K562 (cell line): Measurements from ENCODE around the gene MAN1B1. TPM values are rescaled to one million over a fixed set of nuclear protein-coding genes. Genes with fewer than 3 reads are reported as not detected.

Source experiments
- ATF7 ChIP-seq: fragments of 450-650 bp; IDR thresholded peaks from 2 replicates; pipeline ENCODE4 v1.7.1; 2014; ENCODE audit warnings: mild to moderate bottlenecking, moderate library complexity
- CHD4 ChIP-seq: fragments of 200-600 bp; sonication (generic); IDR thresholded peaks from 3 replicates; pipeline ENCODE4 v1.6.1; 2012; ENCODE audit warnings: low read depth, mild to moderate bottlenecking, mixed read lengths, low read length, inconsistent platforms; ENCODE audit not compliant: insufficient read depth, insufficient replicate concordance, poor library complexity, severe bottlenecking
- EHMT2 ChIP-seq: fragments of 450-650 bp; IDR thresholded peaks from 2 replicates; pipeline ENCODE4 v1.6.1; 2018; ENCODE audit warnings: antibody characterized with exemption
- HDAC3 ChIP-seq: fragments of 450-650 bp; IDR thresholded peaks from 2 replicates; pipeline ENCODE4 v1.6.1; 2018; ENCODE audit warnings: borderline replicate concordance, mild to moderate bottlenecking, moderate library complexity; ENCODE audit not compliant: partially characterized antibody
- MAZ ChIP-seq, 2 experiments: fragments of 450-650 bp in 1 of 2; sonication (generic) in 1 of 2; formaldehyde crosslinking; IDR thresholded peaks in 1 of 2; conservative IDR thresholded peaks in 1 of 2; 2 replicates each; pipeline versions ENCODE4 v1.4.0 to v1.5.0; 2020; ENCODE audit warnings: mild to moderate bottlenecking in 1 of 2, missing genetic modification reagents in 1 of 2
- MIER1 ChIP-seq: fragments of 450-650 bp; IDR thresholded peaks from 2 replicates; pipeline ENCODE4 v1.6.1; 2016; ENCODE audit warnings: antibody characterized with exemption, mild to moderate bottlenecking, low read depth
- MTA3 ChIP-seq: fragments of 450-650 bp; formaldehyde crosslinking; IDR thresholded peaks from 2 replicates; pipeline ENCODE4 v1.6.1; 2017; ENCODE audit warnings: mild to moderate bottlenecking, borderline replicate concordance
- NFIC ChIP-seq: fragments of 450-650 bp; IDR thresholded peaks from 2 replicates; pipeline ENCODE4 v1.6.1; 2017; ENCODE audit warnings: mild to moderate bottlenecking, inconsistent platforms
- RB1 ChIP-seq: fragments of 450-650 bp; IDR thresholded peaks from 2 replicates; pipeline ENCODE4 v1.6.1; 2017; ENCODE audit warnings: low read depth, mild to moderate bottlenecking
- SIN3A ChIP-seq, 2 experiments: fragments of 150-350 bp in 1 of 2; IDR thresholded peaks; 2 replicates each; pipeline ENCODE4 v1.6.1; 2011 to 2016; ENCODE audit warnings: borderline replicate concordance in 2 of 2, low read depth in 2 of 2, low read length in 2 of 2, mild to moderate bottlenecking in 2 of 2, moderate library complexity in 2 of 2; ENCODE audit not compliant: control insufficient read depth in 1 of 2
- YY1 ChIP-seq, 3 experiments: IDR thresholded peaks; 2 replicates each; pipeline ENCODE4 v1.6.1; 2011; ENCODE audit warnings: low read length in 2 of 3, mild to moderate bottlenecking in 2 of 3, moderate library complexity in 2 of 3, borderline replicate concordance in 1 of 3, control low read depth in 1 of 3, low read depth in 1 of 3; ENCODE audit not compliant: insufficient read depth in 3 of 3, insufficient replicate concordance in 2 of 3, control insufficient read depth in 1 of 3, insufficient read length in 1 of 3; ENCODE audit errors: extremely low read depth in 1 of 3
- ZNF140 ChIP-seq: fragments of 250-450 bp; sonication (Bioruptor Pico); IDR thresholded peaks from 2 replicates; pipeline ENCODE4 v1.8.0; 2021; ENCODE audit warnings: moderate library complexity, mild to moderate bottlenecking, inconsistent platforms
- ZNF23 ChIP-seq: fragments of 250-450 bp; sonication (Bioruptor Pico); IDR thresholded peaks from 2 replicates; pipeline ENCODE4 v1.4.0; 2020; ENCODE audit warnings: mild to moderate bottlenecking
- ZNF431 ChIP-seq: sonication (generic); formaldehyde crosslinking; IDR thresholded peaks from 2 replicates; pipeline ENCODE4 v1.8.0; 2022; ENCODE audit warnings: mild to moderate bottlenecking, missing genetic modification reagents
- polyA plus RNA-seq, 8 experiments: library from polyadenylated mRNA; depleted of rRNA in 4 of 8; stranded (reverse) in 5 of 8; unstranded in 3 of 8; fragments of >200 nt; fragmentation: Nextera tagmentation in 2 of 8; fragmentation: Illumina TruSeq in 1 of 8; extraction: Ambion mirVana in 2 of 8; extraction: Trizol in 1 of 8; gene quantifications; 2 replicates each; pipeline versions ENCODE4 v1.2.1 to v1.2.3, GENCODE V29; 2011 to 2014; ENCODE audit warnings: inconsistent platforms in 1 of 8, missing spikeins in 1 of 8
- total RNA-seq, 7 experiments: library from RNA; depleted of rRNA in 6 of 7; stranded (reverse); fragments of >200 nt in 6 of 7; fragmentation: Illumina TruSeq in 2 of 7; extraction: Trizol in 2 of 7; gene quantifications; 2 replicates each; pipeline versions ENCODE4 v1.2.1 to v1.2.3, GENCODE V29; 2011 to 2021; ENCODE audit warnings: low replicate concordance in 1 of 7
- TF ChIP-seq, protein P1 (sequence below): sonication (generic); formaldehyde crosslinking; IDR thresholded peaks from 2 replicates; pipeline ENCODE4 v1.8.1; 2023; ENCODE audit warnings: mild to moderate bottlenecking, missing genetic modification reagents
- TF ChIP-seq, protein P2 (sequence below): sonication (generic); formaldehyde crosslinking; IDR thresholded peaks from 2 replicates; pipeline ENCODE4 v1.8.0; 2022; ENCODE audit warnings: mild to moderate bottlenecking, low read depth, missing genetic modification reagents
- TF ChIP-seq, protein P3 (sequence below): sonication (generic); formaldehyde crosslinking; IDR thresholded peaks from 2 replicates; pipeline ENCODE4 v1.8.0; 2022; ENCODE audit warnings: missing genetic modification reagents, mild to moderate bottlenecking, moderate library complexity, borderline replicate concordance
- TF ChIP-seq, protein P4 (sequence below): sonication (generic); formaldehyde crosslinking; IDR thresholded peaks from 2 replicates; pipeline ENCODE4 v1.8.1; 2023; ENCODE audit warnings: mild to moderate bottlenecking, missing genetic modification reagents

Gene MAN1B1
- total and polyA plus RNA-seq, 9 of the 15 experiments (the other 6 are each of a cell fraction or from before 2014, with no cell fraction given): 0.55 to 36.6 (median 27.3) TPM

DNA sequence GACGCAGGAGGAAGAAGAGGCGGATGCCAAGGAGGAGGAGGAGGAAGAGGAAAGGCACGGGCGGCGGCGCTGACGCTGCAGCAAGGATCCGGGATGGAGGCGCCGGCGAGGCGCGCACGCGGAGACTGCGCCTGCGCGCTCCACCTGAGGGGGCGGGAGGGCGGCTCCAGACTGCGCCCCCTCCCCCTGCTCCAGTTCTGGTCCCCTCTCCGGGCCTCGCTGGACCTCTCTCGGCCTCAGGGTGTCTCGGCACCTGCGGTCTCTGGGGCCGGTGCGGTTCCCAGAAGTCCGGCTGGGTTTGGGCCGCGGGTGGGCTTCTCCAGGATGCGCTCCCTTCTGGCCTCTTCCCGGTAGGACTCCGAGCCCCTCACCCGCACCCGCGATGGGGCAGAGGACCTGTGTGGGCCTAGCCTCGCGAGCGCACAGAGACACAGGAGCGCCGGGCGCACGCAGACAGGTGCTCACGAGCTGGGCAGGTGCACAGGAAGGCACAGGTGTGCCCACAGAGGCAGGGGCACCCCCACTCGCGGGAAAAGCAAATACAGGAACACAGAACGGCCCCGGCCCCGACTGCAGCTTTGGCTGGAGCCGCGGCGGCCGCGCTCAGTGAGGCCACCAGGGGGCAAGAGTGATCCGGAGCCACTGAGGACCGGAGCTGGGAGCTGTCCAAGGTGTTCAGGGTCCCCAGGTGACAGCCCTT, 40.5 kb upstream of the MAN1B1 start, which contains the start of gene NPDC1 (continued):
- TF ChIP-seq RB1 (0 out of 2 replicates have a peak, but pooled peaks have one; percentile 29), ZNF140 (no peak), HDAC3 (no peak), SIN3A (IDR thresholded peaks at IDR 0.05; ENCODE audit: borderline replicate concordance in 2 of 2, control insufficient read depth in 1 of 2, low read depth in 2 of 2, low read length in 2 of 2) (peak; percentile 56 to 87; a peak in 2 of 4 replicates), MTA3 (peak; percentile 45; the same call in 1 of the 2 replicates), NFIC (0 out of 2 replicates have a peak, but pooled peaks have one; percentile 11), MIER1 (peak; percentile 97), CHD4 (no peak), ZNF431 (no peak), MAZ (CRISPR knock-in tag; conservative IDR thresholded peaks at IDR 0.05 in 1 of 2, IDR thresholded peaks at IDR 0.05 in 1 of 2) (peak in 1 of 2 experiments; percentile 77; a peak in 1 of 4 replicates), ZNF23 (no peak), YY1 (IDR thresholded peaks at IDR 0.05; ENCODE audit: borderline replicate concordance in 1 of 3, control insufficient read depth in 1 of 3, extremely low read depth in 1 of 3, insufficient read depth in 3 of 3, insufficient read length in 1 of 3, insufficient replicate concordance in 2 of 3, low read depth in 1 of 3, low read length in 2 of 3) (peak in 1 of 3 experiments; percentile 19), EHMT2 (peak; percentile 98), ATF7 (no peak)
- TF ChIP-seq, protein P1, sequence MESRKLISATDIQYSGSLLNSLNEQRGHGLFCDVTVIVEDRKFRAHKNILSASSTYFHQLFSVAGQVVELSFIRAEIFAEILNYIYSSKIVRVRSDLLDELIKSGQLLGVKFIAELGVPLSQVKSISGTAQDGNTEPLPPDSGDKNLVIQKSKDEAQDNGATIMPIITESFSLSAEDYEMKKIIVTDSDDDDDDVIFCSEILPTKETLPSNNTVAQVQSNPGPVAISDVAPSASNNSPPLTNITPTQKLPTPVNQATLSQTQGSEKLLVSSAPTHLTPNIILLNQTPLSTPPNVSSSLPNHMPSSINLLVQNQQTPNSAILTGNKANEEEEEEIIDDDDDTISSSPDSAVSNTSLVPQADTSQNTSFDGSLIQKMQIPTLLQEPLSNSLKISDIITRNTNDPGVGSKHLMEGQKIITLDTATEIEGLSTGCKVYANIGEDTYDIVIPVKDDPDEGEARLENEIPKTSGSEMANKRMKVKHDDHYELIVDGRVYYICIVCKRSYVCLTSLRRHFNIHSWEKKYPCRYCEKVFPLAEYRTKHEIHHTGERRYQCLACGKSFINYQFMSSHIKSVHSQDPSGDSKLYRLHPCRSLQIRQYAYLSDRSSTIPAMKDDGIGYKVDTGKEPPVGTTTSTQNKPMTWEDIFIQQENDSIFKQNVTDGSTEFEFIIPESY (CRISPR knock-in tag): peak; percentile 74
- TF ChIP-seq, protein P2, sequence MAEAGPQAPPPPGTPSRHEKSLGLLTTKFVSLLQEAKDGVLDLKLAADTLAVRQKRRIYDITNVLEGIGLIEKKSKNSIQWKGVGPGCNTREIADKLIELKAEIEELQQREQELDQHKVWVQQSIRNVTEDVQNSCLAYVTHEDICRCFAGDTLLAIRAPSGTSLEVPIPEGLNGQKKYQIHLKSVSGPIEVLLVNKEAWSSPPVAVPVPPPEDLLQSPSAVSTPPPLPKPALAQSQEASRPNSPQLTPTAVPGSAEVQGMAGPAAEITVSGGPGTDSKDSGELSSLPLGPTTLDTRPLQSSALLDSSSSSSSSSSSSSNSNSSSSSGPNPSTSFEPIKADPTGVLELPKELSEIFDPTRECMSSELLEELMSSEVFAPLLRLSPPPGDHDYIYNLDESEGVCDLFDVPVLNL: no peak
- TF ChIP-seq, protein P3, sequence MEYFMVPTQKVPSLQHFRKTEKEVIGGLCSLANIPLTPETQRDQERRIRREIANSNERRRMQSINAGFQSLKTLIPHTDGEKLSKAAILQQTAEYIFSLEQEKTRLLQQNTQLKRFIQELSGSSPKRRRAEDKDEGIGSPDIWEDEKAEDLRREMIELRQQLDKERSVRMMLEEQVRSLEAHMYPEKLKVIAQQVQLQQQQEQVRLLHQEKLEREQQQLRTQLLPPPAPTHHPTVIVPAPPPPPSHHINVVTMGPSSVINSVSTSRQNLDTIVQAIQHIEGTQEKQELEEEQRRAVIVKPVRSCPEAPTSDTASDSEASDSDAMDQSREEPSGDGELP: peak; percentile 88
- TF ChIP-seq, protein P4, sequence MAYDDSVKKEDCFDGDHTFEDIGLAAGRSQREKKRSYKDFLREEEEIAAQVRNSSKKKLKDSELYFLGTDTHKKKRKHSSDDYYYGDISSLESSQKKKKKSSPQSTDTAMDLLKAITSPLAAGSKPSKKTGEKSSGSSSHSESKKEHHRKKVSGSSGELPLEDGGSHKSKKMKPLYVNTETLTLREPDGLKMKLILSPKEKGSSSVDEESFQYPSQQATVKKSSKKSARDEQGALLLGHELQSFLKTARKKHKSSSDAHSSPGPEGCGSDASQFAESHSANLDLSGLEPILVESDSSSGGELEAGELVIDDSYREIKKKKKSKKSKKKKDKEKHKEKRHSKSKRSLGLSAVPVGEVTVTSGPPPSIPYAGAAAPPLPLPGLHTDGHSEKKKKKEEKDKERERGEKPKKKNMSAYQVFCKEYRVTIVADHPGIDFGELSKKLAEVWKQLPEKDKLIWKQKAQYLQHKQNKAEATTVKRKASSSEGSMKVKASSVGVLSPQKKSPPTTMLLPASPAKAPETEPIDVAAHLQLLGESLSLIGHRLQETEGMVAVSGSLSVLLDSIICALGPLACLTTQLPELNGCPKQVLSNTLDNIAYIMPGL (CRISPR knock-in tag): no peak
